Uterus (tissue), 4 donors: ENCODE results near the gene STAT4. TPM values are rescaled to one million over a fixed set of nuclear protein-coding genes. Genes with fewer than 3 reads are reported as not detected.

Experiments used
- DNase-seq, 2 donors: peaks; one replicate each; pipeline ENCODE4 v3.0.0-alpha.2; 2019 to 2020
- H3K27ac ChIP-seq, 2 donors: fragments of 200-600 bp; sonication (generic); 1 replicate in 1 of 2; 2 replicates in 1 of 2; pipeline ENCODE4 v1.5.1; 2016 to 2018
- H3K27me3 ChIP-seq, 2 donors: fragments of 200-600 bp; sonication (generic); one replicate each; pipeline ENCODE4 v1.5.1; 2018 to 2019; ENCODE audit warnings: control low read depth in 1 of 2
- H3K36me3 ChIP-seq, 2 donors: fragments of 200-600 bp; sonication (generic); one replicate each; pipeline ENCODE4 v1.5.1; 2019; ENCODE audit warnings: control low read depth in 1 of 2
- H3K4me1 ChIP-seq, 2 donors: fragments of 200-600 bp; sonication (generic); one replicate each; pipeline ENCODE4 v1.5.1; 2018 to 2019; ENCODE audit warnings: control low read depth in 1 of 2
- H3K4me3 ChIP-seq, 2 donors: fragments of 200-600 bp; sonication (generic); 1 replicate in 1 of 2; 2 replicates in 1 of 2; pipeline ENCODE4 v1.5.1; 2018 to 2019; ENCODE audit warnings: mild to moderate bottlenecking in 1 of 2
- H3K9me3 ChIP-seq, 2 donors: fragments of 200-600 bp; sonication (generic); one replicate each; pipeline ENCODE4 v1.5.1; 2019; ENCODE audit warnings: control low read depth in 1 of 2
- POLR2A ChIP-seq, 2 donors: fragments of 450-650 bp; IDR thresholded peaks; one replicate each; pipeline ENCODE4 v1.6.1; 2016; ENCODE audit warnings: antibody characterized with exemption in 2 of 2, mild to moderate bottlenecking in 1 of 2, moderate library complexity in 1 of 2
- intact Hi-C: fragments of 100-400 bp; cut with DNase I; formaldehyde crosslinking; loops from one replicate; pipeline ENCODE4 v1.15.1; 2023; ENCODE audit warnings: low total_unique reads
- total RNA-seq, 4 donors: library from RNA; depleted of rRNA in 3 of 4; stranded (reverse); fragments of >200 nt in 3 of 4; gene quantifications; one replicate each; pipeline versions ENCODE4 v1.1.0 to v1.2.4, GENCODE V29; 2014 to 2023
- TF ChIP-seq, protein P1 (sequence below), 4 experiments: fragments of 200-600 bp in 2 of 4; fragments of 450-650 bp in 2 of 4; sonication (generic) in 2 of 4; IDR thresholded peaks; one replicate each; pipeline ENCODE4 v1.5.1; 2016 to 2019; ENCODE audit warnings: antibody characterized with exemption in 4 of 4, mild to moderate bottlenecking in 2 of 4, moderate library complexity in 1 of 4
- donor health status: DM: yes; HTN: yes; CAD: no.

The STAT4 gene
- total RNA-seq, 4 donors from 2014 or later: 0.51 to 4.8 (median 2.3) TPM; not detected in 1

DNA sequence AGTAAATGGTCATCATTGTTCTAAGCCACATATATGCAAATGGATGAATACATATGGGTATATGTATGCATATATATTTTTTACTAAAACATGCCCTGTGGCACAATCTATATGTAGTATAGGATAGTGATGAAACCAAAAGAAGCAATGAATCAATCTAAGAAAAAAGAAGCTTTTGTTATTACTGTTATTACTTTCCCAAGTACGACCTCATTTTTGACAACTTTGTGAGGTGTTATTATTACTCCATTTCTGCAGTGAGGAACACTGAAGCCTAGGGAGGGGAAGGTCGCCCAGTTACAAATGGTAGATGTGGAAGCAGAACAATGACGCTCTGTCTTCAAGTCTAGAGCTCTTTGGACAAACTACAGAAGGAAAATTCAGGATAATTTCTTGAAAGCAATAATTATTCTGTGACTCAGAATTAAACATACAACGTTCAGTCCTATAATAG lies 38.3 kb downstream of the STAT4 start:
- Histone ChIP-seq H3K27me3 (no peaks in the 10 kb centered on the region), H3K27ac (no peak overlapping the region), H3K4me1 (no peaks in the 10 kb centered on the region), H3K36me3 (no peaks in the 10 kb centered on the region), H3K9me3 (no peaks in the 10 kb centered on the region), H3K4me3 (no peak overlapping the region)
- intact Hi-C loops: no loop called here
- no peak for DNase-seq
- TF ChIP-seq, protein P1, sequence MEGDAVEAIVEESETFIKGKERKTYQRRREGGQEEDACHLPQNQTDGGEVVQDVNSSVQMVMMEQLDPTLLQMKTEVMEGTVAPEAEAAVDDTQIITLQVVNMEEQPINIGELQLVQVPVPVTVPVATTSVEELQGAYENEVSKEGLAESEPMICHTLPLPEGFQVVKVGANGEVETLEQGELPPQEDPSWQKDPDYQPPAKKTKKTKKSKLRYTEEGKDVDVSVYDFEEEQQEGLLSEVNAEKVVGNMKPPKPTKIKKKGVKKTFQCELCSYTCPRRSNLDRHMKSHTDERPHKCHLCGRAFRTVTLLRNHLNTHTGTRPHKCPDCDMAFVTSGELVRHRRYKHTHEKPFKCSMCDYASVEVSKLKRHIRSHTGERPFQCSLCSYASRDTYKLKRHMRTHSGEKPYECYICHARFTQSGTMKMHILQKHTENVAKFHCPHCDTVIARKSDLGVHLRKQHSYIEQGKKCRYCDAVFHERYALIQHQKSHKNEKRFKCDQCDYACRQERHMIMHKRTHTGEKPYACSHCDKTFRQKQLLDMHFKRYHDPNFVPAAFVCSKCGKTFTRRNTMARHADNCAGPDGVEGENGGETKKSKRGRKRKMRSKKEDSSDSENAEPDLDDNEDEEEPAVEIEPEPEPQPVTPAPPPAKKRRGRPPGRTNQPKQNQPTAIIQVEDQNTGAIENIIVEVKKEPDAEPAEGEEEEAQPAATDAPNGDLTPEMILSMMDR (IDR thresholded peaks at IDR 0.05): no peak
- TF ChIP-seq POLR2A (IDR thresholded peaks at IDR 0.05): no peak

DNA sequence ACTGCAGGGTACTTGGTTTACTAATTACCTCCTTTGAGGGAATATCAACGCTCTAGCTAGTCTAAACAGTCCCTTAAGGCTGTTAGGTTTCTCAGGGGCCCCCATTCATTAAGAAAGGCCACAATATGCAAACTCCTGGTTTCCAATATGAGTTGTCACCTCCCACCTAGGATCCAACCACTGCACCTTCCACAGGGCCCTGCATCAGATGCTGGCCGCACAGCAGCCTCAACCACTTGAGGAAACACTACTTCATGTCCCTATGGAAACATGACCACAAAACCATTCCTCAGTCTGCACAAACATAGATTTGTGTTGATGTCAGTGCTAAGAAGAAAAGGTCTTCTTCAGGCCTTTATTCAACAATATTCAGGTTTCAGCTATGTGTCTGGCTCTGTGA lies 40.9 kb downstream of the STAT4 start:
- TF ChIP-seq, protein P1 (IDR thresholded peaks at IDR 0.05): no peak
- TF ChIP-seq POLR2A (IDR thresholded peaks at IDR 0.05): no peak
- H3K9me3 ChIP-seq: no peaks in the 10 kb centered on the region
- no peak overlapping the region for H3K27ac ChIP-seq
- no peak for DNase-seq
- intact Hi-C loops: no loop called here
- no peaks in the 10 kb centered on the region for H3K36me3 ChIP-seq
- H3K27me3 ChIP-seq: no peaks in the 10 kb centered on the region
- H3K4me3 ChIP-seq: no peak overlapping the region
- no peaks in the 10 kb centered on the region for H3K4me1 ChIP-seq

DNA sequence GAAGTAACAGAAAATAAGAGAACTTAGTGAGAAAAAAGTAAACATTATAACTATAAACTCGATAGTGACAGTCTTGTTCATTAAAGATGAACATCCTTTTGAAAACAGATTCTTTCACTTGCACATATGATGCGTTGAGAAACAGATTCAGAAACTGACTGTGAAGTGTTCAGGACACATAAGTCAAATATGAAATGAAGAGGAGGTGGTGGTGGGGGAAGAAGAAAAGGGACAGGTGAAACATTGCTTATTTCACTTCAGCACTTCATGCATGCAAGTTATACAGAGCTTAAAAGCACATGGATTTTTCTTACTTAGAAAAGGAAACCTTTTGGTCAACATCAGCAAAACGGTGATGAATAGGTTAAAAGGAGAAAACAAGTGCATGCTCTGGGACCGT lies 42.5 kb downstream of the STAT4 start:
- H3K4me1 ChIP-seq: no peaks in the 10 kb centered on the region
- H3K36me3 ChIP-seq: no peaks in the 10 kb centered on the region
- TF ChIP-seq, protein P1 (IDR thresholded peaks at IDR 0.05): no peak
- no peak for TF ChIP-seq POLR2A (IDR thresholded peaks at IDR 0.05)
- intact Hi-C loops: no loop called here
- H3K27ac ChIP-seq: no peak overlapping the region
- DNase-seq: no peak
- H3K4me3 ChIP-seq: no peak overlapping the region
- no peaks in the 10 kb centered on the region for H3K27me3 ChIP-seq
- no peaks in the 10 kb centered on the region for H3K9me3 ChIP-seq

DNA sequence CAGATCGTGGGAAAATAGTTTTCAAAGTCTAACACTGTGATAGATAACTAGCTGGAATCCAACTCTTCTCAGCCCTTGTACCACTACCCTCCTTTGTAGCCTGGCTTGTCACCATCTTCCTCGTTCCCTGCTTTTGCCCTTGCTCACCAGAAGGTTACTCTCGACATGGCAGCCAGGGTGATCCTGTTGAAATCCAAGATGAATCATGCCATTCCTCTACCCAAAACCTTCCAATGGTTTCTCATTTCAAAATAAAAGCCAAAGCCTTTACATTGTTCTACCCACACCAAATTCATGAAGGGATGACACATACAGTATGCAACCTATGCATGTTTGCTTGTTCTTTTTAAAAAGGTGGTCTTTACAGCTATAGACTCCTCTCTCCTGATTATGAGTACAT lies 45.7 kb downstream of the STAT4 start:
- TF ChIP-seq, protein P1 (IDR thresholded peaks at IDR 0.05): no peak
- no peak for TF ChIP-seq POLR2A (IDR thresholded peaks at IDR 0.05)
- no peaks in the 10 kb centered on the region for H3K36me3 ChIP-seq
- H3K4me1 ChIP-seq: no peaks in the 10 kb centered on the region

DNA sequence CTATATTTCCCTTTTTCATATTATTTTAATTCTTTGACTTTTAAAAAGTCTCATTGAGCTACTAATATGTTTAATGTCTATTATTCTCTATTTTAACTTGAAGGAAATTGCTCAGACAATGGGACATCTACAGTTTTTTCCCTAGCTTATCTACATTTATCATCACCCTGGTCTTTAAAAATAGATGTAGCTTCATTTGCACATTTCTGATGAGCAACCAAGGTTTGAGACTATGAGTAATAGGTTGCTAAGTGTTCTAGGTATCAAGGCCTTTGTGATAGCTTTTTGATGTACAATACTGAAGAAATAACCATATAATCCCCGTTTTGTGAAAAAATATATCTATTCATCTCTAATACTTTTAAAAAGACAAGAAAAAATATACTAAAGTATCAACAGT lies 47.0 kb downstream of the STAT4 start:
- TF ChIP-seq, protein P1 (IDR thresholded peaks at IDR 0.05): no peak
- H3K27me3 ChIP-seq: no peaks in the 10 kb centered on the region
- intact Hi-C loops: no loop called here
- DNase-seq: no peak
- H3K36me3 ChIP-seq: no peaks in the 10 kb centered on the region
- H3K27ac ChIP-seq: no peak overlapping the region
- no peak overlapping the region for H3K4me3 ChIP-seq
- no peaks in the 10 kb centered on the region for H3K4me1 ChIP-seq
- no peaks in the 10 kb centered on the region for H3K9me3 ChIP-seq

More for the DNA sequence above, 45.7 kb downstream of the STAT4 start:
- Histone ChIP-seq H3K27me3 (no peaks in the 10 kb centered on the region), H3K9me3 (no peaks in the 10 kb centered on the region), H3K4me3 (no peak overlapping the region), H3K27ac (no peak overlapping the region)
- DNase-seq: no peak
- intact Hi-C loops: no loop called here
